Measurements from ENCODE around the gene HPS4. TPM values are rescaled to one million over a fixed set of nuclear protein-coding genes. Genes with fewer than 3 reads are reported as not detected.
A peak's percentile ranks its signal among the peaks of the same experiment; 100 is the strongest.

HPS4 gene
- total RNA-seq, 2 donors from 2014 or later = 28.3 to 42.5 TPM

- no peaks in the 10 kb centered on the region for H3K9me3 ChIP-seq
- intact Hi-C loops (cut with DNase I) = no loop called here
- peaks cover 0 to 31% of the 10 kb centered on the region in 2 donors for H3K36me3 ChIP-seq (replicated peaks in 1 of 2; ENCODE audit: insufficient read depth in 1 of 2, low read depth in 2 of 2)
- no peak for DNase-seq
- no peak overlapping the region for H3K4me3 ChIP-seq
- TF ChIP-seq CTCF (IDR thresholded peaks at IDR 0.05) = no peak
- TF ChIP-seq POLR2A (IDR thresholded peaks at IDR 0.05) = no peak
- peaks cover 23% of the 10 kb centered on the region for H3K4me1 ChIP-seq
- H3K27me3 ChIP-seq = no peaks in the 10 kb centered on the region
- WGBS, 2 donors = 72 to 78% methylated on average over 4 of the region's 4 CpGs
- no peak overlapping the region for H3K27ac ChIP-seq
- ATAC-seq = no peak
These were observed 6.0 kb upstream of the HPS4 start for GRCh38 chr22:26489447-26490036.

- intact Hi-C loops (cut with DNase I) = no loop called here
These were observed 4.4 kb upstream of the HPS4 start for GRCh38 chr22:26487996-26488395.

GRCh38 chr22:26486394-26486793 is 2.8 kb upstream of the HPS4 start:
- H3K4me3 ChIP-seq = no peak overlapping the region
- H3K9me3 ChIP-seq = no peaks in the 10 kb centered on the region
- no peak for DNase-seq
- peaks cover 36% of the 10 kb centered on the region for H3K4me1 ChIP-seq
- intact Hi-C loops (cut with DNase I) = no loop called here
- TF ChIP-seq CTCF (IDR thresholded peaks at IDR 0.05) (no peak), POLR2A (IDR thresholded peaks at IDR 0.05) (no peak)
- WGBS, 2 donors = 86 to 90% methylated on average over 5 of the region's 5 CpGs
- no peaks in the 10 kb centered on the region for H3K27me3 ChIP-seq
- H3K36me3 ChIP-seq (replicated peaks in 1 of 2; ENCODE audit: insufficient read depth in 1 of 2, low read depth in 2 of 2) = peaks cover 0 to 14% of the 10 kb centered on the region in 2 donors
- no peak overlapping the region for H3K27ac ChIP-seq
- no peak for ATAC-seq

More at GRCh38 chr22:26487996-26488395, 4.4 kb upstream of the HPS4 start:
- Histone ChIP-seq H3K27me3 (no peaks in the 10 kb centered on the region), H3K4me3 (no peak overlapping the region), H3K9me3 (no peaks in the 10 kb centered on the region), H3K27ac (no peak overlapping the region), H3K4me1 (peaks cover 21% of the 10 kb centered on the region), H3K36me3 (replicated peaks in 1 of 2; ENCODE audit: insufficient read depth in 1 of 2, low read depth in 2 of 2) (peaks cover 0 to 22% of the 10 kb centered on the region in 2 donors)
- 26 to 35% methylated on average over 3 of the region's 3 CpGs for WGBS, 2 donors
- ATAC-seq = no peak
- TF ChIP-seq CTCF (IDR thresholded peaks at IDR 0.05) (no peak), POLR2A (IDR thresholded peaks at IDR 0.05) (no peak)
- DNase-seq = no peak

GRCh38 chr22:26485806-26486390 is 2.3 kb upstream of the HPS4 start:
- peaks cover 41% of the 10 kb centered on the region for H3K4me1 ChIP-seq
- no peak overlapping the region for H3K27ac ChIP-seq
- H3K9me3 ChIP-seq = no peaks in the 10 kb centered on the region
- 56 to 64% methylated on average over 3 of the region's 3 CpGs for WGBS, 2 donors
- no peaks in the 10 kb centered on the region for H3K27me3 ChIP-seq
- ATAC-seq = no peak
- H3K4me3 ChIP-seq = no peak overlapping the region
- peaks cover 0 to 12% of the 10 kb centered on the region in 2 donors for H3K36me3 ChIP-seq (replicated peaks in 1 of 2; ENCODE audit: insufficient read depth in 1 of 2, low read depth in 2 of 2)
- DNase-seq = no peak
- TF ChIP-seq CTCF (IDR thresholded peaks at IDR 0.05) (no peak), POLR2A (IDR thresholded peaks at IDR 0.05) (no peak)
- intact Hi-C loops (cut with DNase I) = no loop called here

GRCh38 chr22:26485013-26485412 is 1.4 kb upstream of the HPS4 start:
- Histone ChIP-seq H3K9me3 (no peaks in the 10 kb centered on the region), H3K27ac (peak overlapping the region in 2 of 4 donors; percentile 95 to 96), H3K4me1 (peaks cover 49% of the 10 kb centered on the region), H3K27me3 (no peaks in the 10 kb centered on the region), H3K36me3 (replicated peaks in 1 of 2; ENCODE audit: insufficient read depth in 1 of 2, low read depth in 2 of 2) (peaks cover 0 to 6% of the 10 kb centered on the region in 2 donors), H3K4me3 (no peak overlapping the region)
- TF ChIP-seq POLR2A (IDR thresholded peaks at IDR 0.05) (no peak), CTCF (IDR thresholded peaks at IDR 0.05) (no peak)
- ATAC-seq = no peak
- intact Hi-C loops (cut with DNase I) = no loop called here
- no peak for DNase-seq
- WGBS, 2 donors = 11 to 30% methylated on average over 7 of the region's 7 CpGs

Data from body of pancreas (tissue), 4 donors.